ENCODE results near the gene TCAP.
A peak's percentile ranks its signal among the peaks of the same experiment; 100 is the strongest.

TCAP gene

DNA sequence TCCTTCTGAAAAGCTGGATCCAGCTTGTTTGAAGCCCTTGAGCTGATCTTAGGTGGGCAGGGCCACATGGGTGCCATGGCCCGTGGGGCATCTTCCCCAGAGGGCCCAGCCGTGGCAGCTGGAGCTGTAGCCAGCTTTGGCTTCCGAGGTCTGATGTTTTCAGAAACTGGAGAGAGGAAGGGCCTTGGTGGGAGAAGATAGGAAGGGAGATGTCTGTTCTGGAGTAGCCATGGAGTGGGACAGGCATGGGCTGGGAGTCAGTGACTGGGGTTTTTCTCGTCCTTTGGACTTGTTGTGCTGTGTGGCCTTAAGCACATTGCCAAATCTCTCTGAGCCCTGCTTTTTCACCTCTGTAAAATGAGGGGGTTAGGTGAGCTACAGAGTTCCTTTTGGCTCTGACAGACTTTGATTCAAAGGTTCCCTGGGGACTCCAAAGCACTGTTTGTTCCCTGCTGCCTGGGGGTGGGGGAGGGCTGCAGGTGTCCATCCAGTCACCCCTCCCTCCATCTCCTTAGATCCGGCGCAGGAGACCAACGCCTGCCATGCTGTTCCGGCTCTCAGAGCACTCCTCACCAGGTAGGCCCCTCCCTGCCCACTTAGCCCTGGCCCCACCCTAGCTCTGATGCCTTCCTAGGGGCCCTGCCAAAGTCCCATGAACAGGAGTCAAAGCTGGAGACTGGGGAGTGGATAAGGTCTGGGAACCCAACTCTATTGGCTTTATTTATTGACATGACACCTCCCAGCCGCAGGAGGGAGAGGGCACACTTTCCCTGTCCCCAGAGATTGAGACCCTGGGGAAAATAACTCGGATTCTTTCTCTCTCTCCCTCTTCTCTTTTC, 36.3 kb upstream of the TCAP start:
- no peak for DNase-seq

GRCh38 chr17:39629494-39629880, 35.7 kb upstream of the TCAP start:
- DNase-seq, result no peak

GRCh38 chr17:39629898-39630297, 35.3 kb upstream of the TCAP start:
- no peak for DNase-seq

- DNase-seq, result no peak
These were observed 33.7 kb upstream of the TCAP start for GRCh38 chr17:39631403-39631802.

DNA sequence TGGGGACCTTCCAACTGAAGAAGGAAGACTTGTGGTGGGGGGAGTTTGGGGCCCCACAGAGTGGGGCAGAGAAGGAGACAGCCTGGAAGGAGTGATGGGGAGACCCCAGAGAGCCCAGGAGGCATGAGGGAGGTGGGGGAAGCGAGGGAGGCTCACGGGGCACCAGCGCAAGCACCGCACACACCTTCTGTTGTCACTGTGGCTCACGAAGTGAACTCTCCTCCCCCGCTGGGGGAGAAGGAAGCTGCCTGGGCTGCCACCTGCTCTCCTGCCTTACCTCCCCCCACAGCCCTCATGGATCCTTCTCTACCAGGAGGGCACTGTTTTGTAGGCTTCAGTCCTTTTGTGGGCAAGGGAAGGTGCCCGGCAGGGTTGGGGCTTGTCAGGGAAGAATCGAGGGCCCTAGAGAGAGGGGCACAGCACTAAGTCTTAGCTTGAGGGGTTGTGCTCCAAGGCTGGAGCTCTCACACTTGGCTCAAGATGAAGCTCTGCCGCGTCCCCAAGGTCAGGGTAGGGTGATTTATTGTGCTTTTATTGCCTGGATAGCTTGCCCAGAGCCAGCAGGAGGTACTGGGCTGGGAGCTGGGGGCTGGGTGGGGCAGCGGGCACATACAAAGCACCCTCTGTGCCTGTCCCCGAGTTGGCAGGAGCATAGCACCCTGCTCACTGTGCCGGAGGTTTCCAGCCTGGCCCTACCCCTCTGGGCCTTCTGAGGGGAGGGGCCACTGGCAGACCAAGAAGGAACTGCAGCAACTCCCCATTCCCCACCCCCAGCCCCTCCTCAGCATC, 32.8 kb upstream of the TCAP start:
- peak in 41 of 51 donors; percentile 17 to 88 (median 60) for DNase-seq

GRCh38 chr17:39633570-39634183, 31.5 kb upstream of the TCAP start:
- DNase-seq, result no peak

- DNase-seq, result peak in 5 of 51 donors; percentile 13 to 51 (median 16)
These were observed 30.7 kb upstream of the TCAP start for GRCh38 chr17:39634384-39634871.

DNA sequence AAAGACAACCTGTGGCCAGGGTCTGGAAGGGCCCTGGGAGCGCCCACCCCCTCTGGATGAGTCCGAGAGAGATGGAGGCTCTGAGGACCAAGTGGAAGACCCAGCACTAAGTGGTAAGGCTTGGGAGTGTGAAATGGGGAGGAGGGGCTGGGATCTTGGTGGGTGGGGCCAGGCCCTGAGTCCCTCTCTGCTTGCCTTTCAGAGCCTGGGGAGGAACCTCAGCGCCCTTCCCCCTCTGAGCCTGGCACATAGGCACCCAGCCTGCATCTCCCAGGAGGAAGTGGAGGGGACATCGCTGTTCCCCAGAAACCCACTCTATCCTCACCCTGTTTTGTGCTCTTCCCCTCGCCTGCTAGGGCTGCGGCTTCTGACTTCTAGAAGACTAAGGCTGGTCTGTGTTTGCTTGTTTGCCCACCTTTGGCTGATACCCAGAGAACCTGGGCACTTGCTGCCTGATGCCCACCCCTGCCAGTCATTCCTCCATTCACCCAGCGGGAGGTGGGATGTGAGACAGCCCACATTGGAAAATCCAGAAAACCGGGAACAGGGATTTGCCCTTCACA, 29.5 kb upstream of the TCAP start:
- no peak for DNase-seq

DNA sequence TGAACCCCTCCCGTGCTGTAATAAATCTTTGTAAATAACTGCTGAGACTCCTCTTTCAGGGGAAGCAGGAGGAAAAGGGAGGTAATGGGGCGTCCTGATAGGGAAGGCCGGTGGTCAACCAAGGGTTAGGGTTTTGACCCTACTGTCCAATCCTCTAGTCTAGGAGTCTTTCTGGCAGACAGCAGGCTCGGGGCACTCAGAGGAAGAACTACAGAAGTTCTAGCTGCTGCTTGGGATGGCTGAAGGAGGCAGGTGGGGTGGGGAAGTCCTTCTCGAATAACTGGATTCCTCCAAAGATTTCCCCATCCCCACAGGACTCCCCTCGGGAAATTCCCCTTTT, 28.6 kb upstream of the TCAP start:
- no peak for DNase-seq

DNA sequence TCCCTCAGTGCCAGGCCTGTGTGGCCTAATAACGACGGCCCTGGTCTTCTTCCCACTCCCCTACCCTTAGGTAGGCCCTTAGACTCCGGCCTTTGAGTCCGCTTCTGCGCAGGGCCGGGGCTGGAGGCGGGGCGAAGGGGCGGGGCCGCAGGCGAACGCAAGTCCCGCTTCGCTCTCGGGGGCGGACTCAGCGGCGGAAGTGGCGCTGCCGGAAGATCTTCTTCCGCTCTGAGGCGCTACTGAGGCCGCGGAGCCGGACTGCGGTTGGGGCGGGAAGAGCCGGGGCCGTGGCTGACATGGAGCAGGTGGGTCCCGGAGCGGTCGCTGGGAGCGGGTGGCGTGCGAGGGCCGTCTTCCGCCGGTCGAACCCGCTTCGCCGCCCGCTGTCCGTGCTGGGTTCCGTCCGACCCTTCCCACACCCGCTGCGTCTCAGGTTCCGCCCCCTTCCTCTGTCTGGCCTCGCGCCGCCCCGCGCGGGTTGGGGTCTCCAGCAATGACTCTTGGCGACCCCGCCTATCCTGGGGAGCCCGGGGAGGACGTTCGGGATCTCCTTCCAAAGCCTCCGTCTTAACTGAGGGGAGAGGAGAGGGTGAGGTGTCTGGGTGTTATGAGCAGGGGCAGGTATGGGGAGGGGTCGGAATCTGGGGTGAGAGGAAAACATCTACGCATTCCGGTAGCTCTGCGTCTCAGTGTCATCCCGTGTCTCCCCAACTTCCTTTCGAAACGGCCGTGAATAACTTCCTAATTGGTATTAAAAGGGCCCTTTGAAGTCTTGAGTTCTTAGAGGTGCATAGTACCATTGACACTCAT, 28.0 kb upstream of the TCAP start, which contains the start of gene STARD3:
Gene STARD3, plus strand, starts transcription at position 218 of the 810 bp plus-strand sequence. CDS start 16,388 bp downstream, outside the sequence.
- peak; percentile 39 to 93 (median 83) for DNase-seq

DNA sequence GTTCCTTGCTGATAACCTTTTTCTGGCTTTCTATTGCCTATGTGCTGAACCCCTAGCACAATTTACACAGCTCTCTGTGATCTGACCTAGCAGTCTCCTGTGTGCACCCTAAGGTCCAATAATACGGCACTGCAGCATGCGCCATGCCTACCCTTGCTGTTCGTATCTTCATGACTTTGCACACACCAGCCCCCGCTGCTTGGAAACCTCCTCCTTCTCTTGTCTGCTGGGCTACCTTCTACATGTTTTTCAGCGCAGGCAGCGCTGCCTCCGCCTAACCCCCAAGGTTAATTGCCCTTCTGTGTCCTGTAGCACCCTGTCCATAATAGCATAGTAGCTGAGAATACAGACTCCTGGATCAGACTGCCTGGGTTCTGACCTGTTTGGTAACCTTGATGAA, 26.8 kb upstream of the TCAP start:
- DNase-seq, result no peak

GRCh38 chr17:39639043-39639442, 26.1 kb upstream of the TCAP start:
- no peak for DNase-seq

DNA sequence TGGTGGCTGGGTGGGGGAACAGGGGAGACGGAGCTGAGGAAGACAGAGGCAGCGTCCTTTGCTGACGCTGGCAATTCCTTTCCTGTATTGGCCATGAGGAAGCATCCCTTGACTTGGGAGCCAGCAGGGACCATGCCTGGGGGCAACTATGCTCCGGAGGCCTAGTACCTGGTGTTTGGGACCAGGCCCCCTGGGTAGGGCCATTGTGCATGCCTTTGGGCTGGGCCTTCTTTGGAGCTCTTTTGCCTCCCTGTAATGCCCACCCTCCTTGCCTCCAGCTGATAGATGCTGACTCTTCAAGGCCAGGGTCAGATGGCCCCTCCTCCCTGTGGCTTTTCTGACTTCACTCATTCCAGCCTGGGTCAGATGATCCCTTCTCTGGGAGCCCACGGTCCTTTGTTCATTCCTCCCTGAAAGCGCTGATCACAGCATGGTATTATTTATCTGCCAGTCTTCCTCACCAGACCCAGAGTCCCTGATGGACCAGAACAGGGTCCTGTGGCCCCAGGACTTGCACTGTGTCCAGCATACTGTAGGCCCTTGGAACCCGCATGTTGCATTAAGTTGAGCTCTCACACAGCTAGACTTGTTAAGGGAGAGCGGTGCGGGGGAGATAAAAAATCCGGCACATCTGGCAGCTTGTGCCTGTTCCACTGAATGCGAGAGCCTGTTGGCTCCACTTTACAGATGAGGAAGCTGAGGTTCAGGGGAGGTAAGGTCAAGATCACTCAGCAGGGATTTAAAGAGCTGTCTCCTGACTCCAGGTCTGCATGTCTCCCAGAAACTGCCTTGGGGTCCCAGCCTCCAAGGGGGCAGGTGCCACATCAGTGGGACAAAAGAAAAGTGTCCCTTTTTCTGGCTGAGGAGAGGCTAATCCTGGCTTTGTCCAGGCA, 25.3 kb upstream of the TCAP start:
- DNase-seq, result no peak

GRCh38 chr17:39640591-39641031, 24.5 kb upstream of the TCAP start:
- DNase-seq, result no peak

DNA sequence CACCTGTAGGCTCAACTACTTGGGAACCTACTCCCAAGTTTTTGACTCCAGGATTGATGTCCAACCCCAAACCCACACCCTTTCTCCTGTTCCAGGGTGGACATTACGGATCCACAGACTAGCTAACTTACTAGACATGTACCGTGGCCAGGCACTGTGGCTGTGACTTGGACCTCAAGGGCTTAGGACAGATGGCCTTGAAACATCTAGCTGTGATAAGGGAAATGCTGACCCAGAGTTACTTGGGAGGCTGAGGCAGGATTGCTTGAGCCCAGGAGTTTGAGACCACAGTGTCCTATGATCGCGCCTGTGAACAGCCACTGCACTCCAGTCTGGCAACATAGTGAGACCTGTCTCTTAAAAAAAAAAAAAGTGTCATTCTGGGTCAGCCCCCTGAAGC, 24.1 kb upstream of the TCAP start:
- DNase-seq, result no peak

GRCh38 chr17:39641883-39642282, 23.3 kb upstream of the TCAP start:
- no peak for DNase-seq

DNA sequence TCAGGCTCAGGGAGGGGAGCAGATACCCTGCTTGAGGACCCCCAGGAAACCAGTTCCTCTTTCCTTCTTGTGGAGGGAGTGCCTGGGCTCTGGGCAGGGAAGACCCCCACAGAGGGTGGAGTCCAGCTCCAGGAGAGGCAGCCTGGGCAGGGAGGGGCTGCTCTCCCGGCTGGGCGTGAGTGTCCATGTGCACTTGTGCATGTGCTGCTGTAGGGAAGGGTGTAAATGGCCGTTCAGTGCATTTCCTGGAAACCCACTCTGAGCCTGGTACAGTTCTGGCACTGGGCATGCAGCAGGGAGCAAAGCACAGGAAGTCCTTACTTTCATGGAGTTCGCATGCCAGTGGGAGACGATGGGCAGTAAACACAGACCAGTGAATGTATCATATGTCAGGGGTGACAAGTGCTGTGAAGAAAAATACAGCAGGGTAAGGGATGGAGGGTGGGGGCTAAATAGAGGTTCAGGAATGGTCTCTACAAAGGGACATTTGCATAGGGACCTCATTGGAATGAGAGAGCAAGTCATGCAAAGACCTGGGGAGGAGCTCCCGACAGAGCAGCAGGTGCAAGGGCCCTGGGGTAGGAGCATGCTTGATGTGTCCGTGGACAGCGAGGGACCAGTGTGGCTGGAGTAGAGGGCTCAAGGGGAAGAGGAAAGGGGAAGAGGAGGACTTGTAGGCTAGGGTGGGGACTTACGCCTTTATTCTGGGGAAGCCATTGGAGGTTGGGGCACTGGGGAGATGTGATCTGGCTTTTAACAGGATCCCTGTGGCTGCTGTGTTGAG, 22.7 kb upstream of the TCAP start:
- DNase-seq, result no peak

DNA sequence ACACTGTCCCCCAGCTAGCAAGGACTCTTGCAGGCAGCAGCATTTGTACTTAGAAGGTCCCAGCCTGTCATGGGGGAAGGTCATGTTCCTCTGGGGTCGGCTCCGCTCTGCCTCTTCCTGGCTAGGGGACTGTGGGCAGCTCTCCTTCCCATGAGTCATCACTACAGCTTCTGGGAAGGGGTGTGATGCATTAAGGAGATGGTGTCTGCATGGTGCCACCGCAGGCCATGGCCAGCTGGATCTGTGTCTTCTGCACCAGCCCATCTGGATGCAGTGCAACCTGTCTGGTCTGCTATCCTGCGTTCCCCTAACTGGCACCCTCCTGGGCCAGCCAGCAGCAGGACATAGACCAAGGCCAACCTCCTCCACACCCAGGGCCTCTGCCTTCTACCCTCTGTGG, 21.9 kb upstream of the TCAP start:
- DNase-seq, result no peak

DNA sequence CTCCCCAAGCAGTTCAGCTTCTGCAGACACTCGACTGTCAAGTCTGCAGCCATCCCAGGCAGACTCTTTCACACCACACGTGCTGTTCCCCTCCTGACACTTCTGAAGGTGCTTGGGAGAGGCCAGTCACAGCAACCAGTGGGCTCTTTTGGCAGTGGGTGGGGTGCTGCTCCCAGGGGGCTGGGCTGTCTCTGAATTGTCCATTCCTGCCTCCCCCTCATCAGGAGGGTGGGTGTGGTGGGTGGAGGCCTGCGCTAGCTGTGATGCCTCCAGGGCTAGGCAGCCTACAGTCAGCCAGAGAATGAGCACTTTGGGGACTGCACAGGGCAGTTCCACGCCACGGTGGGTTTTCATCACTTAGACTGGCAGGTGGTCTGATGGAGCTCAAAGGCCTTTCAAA, 17.9 kb upstream of the TCAP start:
- DNase-seq, result no peak
